Measurements from ENCODE around the gene IFT20. TPM values are rescaled to one million over a fixed set of nuclear protein-coding genes. Genes with fewer than 3 reads are reported as not detected.

The IFT20 gene
- total and polyA plus RNA-seq, 2 of the 13 experiments (the other 11 are each of a cell fraction or from before 2014, with no cell fraction given): 28.0 to 37.8 TPM

- no peak for TF ChIP-seq ZHX2 (IDR thresholded peaks at IDR 0.05; ENCODE audit: low read depth)
- TF ChIP-seq ZHX2 (CRISPR knock-in tag; IDR thresholded peaks at IDR 0.05; ENCODE audit: borderline replicate concordance): no peak
- TF ChIP-seq CENPX (CRISPR knock-in tag; IDR thresholded peaks at IDR 0.05): no peak
- TF ChIP-seq ZNF430 (CRISPR knock-in tag; IDR thresholded peaks at IDR 0.05): no peak
- TF ChIP-seq ZNF337 (CRISPR knock-in tag; IDR thresholded peaks at IDR 0.05; ENCODE audit: borderline replicate concordance, low read depth): no peak
- TF ChIP-seq ZBTB33 (CRISPR knock-in tag; IDR thresholded peaks at IDR 0.05): peak; percentile 46; the same call in 1 of the 2 replicates
- TF ChIP-seq REL (CRISPR knock-in tag; conservative IDR thresholded peaks at IDR 0.05): no peak
- TF ChIP-seq SATB2 (CRISPR knock-in tag; IDR thresholded peaks at IDR 0.05): no peak
- TF ChIP-seq ZNF615 (CRISPR knock-in tag; IDR thresholded peaks at IDR 0.05; ENCODE audit: borderline replicate concordance): no peak
- peak; percentile 89; the same call in 1 of the 2 replicates for TF ChIP-seq ZBTB4 (CRISPR knock-in tag; IDR thresholded peaks at IDR 0.05; ENCODE audit: borderline replicate concordance)
- TF ChIP-seq ARID4A (CRISPR knock-in tag; IDR thresholded peaks at IDR 0.05; ENCODE audit: borderline replicate concordance): peak; percentile 79; the same call in 1 of the 2 replicates
- no peak for TF ChIP-seq ZNF652 (CRISPR knock-in tag; IDR thresholded peaks at IDR 0.05; ENCODE audit: borderline replicate concordance, low read depth)
- TF ChIP-seq KLF13 (CRISPR knock-in tag; IDR thresholded peaks at IDR 0.05): no peak; the same call in 1 of the 2 replicates
Measured at GRCh38 chr17:28368306-28368831, 33.1 kb upstream of the IFT20 start (continued).

Data from HepG2 (cell line).